Endothelial cell of umbilical vein (primary cell): ENCODE measurements around the gene LENEP. TPM values are rescaled to one million over a fixed set of nuclear protein-coding genes. Genes with fewer than 3 reads are reported as not detected.

ENCODE experiments used
- BruUV-seq: library from RNA; stranded (reverse); fragments of 400-500 nt; replicated peaks from 2 replicates; lab custom pipeline; 2021; lab: Mats Ljungman, UMichigan
- CTCF ChIA-PET: fragments of 300-600, 350-600 bp; sonication (Branson Sonifier 250); formaldehyde crosslinking; loops from one replicate; lab custom pipeline; 2021; ENCODE audit warnings: antibody characterized with exemption, inconsistent platforms; lab: Charles Lee
- POLR2A ChIA-PET: fragments of 300-600, 350-600 bp; sonication (Branson Sonifier 250); formaldehyde crosslinking; loops from one replicate; lab custom pipeline; 2021; ENCODE audit warnings: antibody characterized with exemption, inconsistent platforms; lab: Charles Lee
- DNase-seq: peaks from one replicate; pipeline ENCODE4 v3.0.0-alpha.2; 2011; ENCODE audit warnings: low read depth, low spot score
- FAIRE-seq: peaks from 2 replicates; lab custom pipeline; 2011; peaks lifted over from hg19 to GRCh38; lab: Jason Lieb, UNC
- H2AFZ ChIP-seq: 2 replicates; pipeline ENCODE4 v1.6.0; 2012; ENCODE audit warnings: low read depth, low read length, control low read depth, inconsistent platforms
- H3K27ac ChIP-seq: 2 replicates; pipeline ENCODE4 v1.5.1; 2011; ENCODE audit warnings: low read depth, mild to moderate bottlenecking, control low read depth, low read length, moderate library complexity; ENCODE audit not compliant: insufficient read depth
- H3K27me3 ChIP-seq, 2 experiments: 2 replicates each; pipeline versions ENCODE4 v1.6.0 to v1.6.1; 2011; ENCODE audit warnings: low read length in 2 of 2, mixed read lengths in 1 of 2; ENCODE audit not compliant: control insufficient read depth in 2 of 2, insufficient read depth in 2 of 2
- H3K36me3 ChIP-seq, 2 experiments: 2 replicates in 1 of 2; 3 replicates in 1 of 2; pipeline ENCODE4 v1.5.1; 2011; ENCODE audit warnings: low read length in 2 of 2, mild to moderate bottlenecking in 1 of 2, moderate library complexity in 1 of 2; ENCODE audit not compliant: control insufficient read depth in 2 of 2, insufficient read depth in 2 of 2; ENCODE audit errors: extremely low read depth in 1 of 2
- H3K4me1 ChIP-seq: 3 replicates; pipeline ENCODE4 v1.5.1; 2011; ENCODE audit warnings: mild to moderate bottlenecking, low read length; ENCODE audit not compliant: control insufficient read depth, insufficient read depth; ENCODE audit errors: extremely low read depth
- H3K4me2 ChIP-seq: 2 replicates; pipeline ENCODE4 v1.6.1; 2011; ENCODE audit warnings: low read length, control low read depth, mixed read lengths; ENCODE audit not compliant: insufficient read depth
- H3K4me3 ChIP-seq, 3 experiments: fragments of 200-600 bp in 1 of 3; sonication (generic), shearing (Covaris generic) in 1 of 3; replicated peaks in 1 of 3; 2 replicates each; pipeline ENCODE4 v1.5.1; 2011 to 2016; ENCODE audit warnings: control low read depth in 3 of 3, low read length in 3 of 3, mild to moderate bottlenecking in 2 of 3, inconsistent platforms in 1 of 3, low read depth in 1 of 3, moderate library complexity in 1 of 3; ENCODE audit not compliant: insufficient read depth in 1 of 3
- H3K79me2 ChIP-seq: 2 replicates; pipeline ENCODE4 v1.6.0; 2012; ENCODE audit warnings: low read length, inconsistent platforms; ENCODE audit not compliant: control insufficient read depth, insufficient read depth
- H3K9ac ChIP-seq: replicated peaks from 2 replicates; pipeline ENCODE3; 2011; ENCODE audit warnings: low read length, control low read depth; ENCODE audit not compliant: insufficient read depth; ENCODE audit errors: extremely low read depth
- H3K9me1 ChIP-seq: replicated peaks from 3 replicates; pipeline ENCODE4 v1.6.0; 2011; ENCODE audit warnings: mild to moderate bottlenecking, low read length; ENCODE audit not compliant: control insufficient read depth, insufficient read depth; ENCODE audit errors: extremely low read depth
- H3K9me3 ChIP-seq: replicated peaks from 2 replicates; pipeline ENCODE4 v1.5.1; 2012; ENCODE audit warnings: low read length, inconsistent platforms; ENCODE audit not compliant: control insufficient read depth, insufficient read depth
- H4K20me1 ChIP-seq: replicated peaks from 2 replicates; pipeline ENCODE3; 2011; ENCODE audit warnings: mild to moderate bottlenecking, low read length; ENCODE audit not compliant: control insufficient read depth, insufficient read depth; ENCODE audit errors: extremely low read depth
- CTCF ChIP-seq, 2 donors: IDR thresholded peaks; 1 replicate in 1 of 2; 2 replicates in 1 of 2; pipeline ENCODE4 v1.5.1; 2011; ENCODE audit warnings: low read length in 2 of 2, mild to moderate bottlenecking in 2 of 2, moderate library complexity in 2 of 2, control low read depth in 1 of 2, inconsistent platforms in 1 of 2, low read depth in 1 of 2; ENCODE audit not compliant: insufficient read depth in 1 of 2; ENCODE audit errors: extremely low read depth in 1 of 2
- EZH2 ChIP-seq: IDR thresholded peaks from 2 replicates; pipeline ENCODE4 v1.6.1; 2012; ENCODE audit warnings: borderline replicate concordance, low read depth, mild to moderate bottlenecking, moderate library complexity, low read length, inconsistent platforms; ENCODE audit not compliant: severe bottlenecking
- FOS ChIP-seq: IDR thresholded peaks from 2 replicates; pipeline ENCODE4 v1.6.1; 2011; ENCODE audit warnings: mild to moderate bottlenecking, low read length, moderate library complexity, borderline replicate concordance; ENCODE audit not compliant: insufficient read depth
- GATA2 ChIP-seq: IDR thresholded peaks from 2 replicates; pipeline ENCODE4 v1.7.0; 2011; ENCODE audit warnings: low read depth, mild to moderate bottlenecking, moderate library complexity, mixed read lengths, low read length; ENCODE audit not compliant: insufficient read length, insufficient read depth
- JUN ChIP-seq: IDR thresholded peaks from 2 replicates; pipeline ENCODE4 v1.6.1; 2011; ENCODE audit warnings: borderline replicate concordance, low read depth; ENCODE audit not compliant: insufficient read length, insufficient read depth
- MYC ChIP-seq: IDR thresholded peaks from one replicate; pipeline ENCODE4 v1.6.1; 2011; ENCODE audit warnings: mild to moderate bottlenecking, low read depth, low read length
- POLR2A ChIP-seq: IDR thresholded peaks from 2 replicates; pipeline ENCODE4 v1.6.1; 2012; ENCODE audit warnings: low read depth, mild to moderate bottlenecking, control low read depth, low read length
- POLR2AphosphoS5 ChIP-seq: IDR thresholded peaks from 2 replicates; pipeline ENCODE4 v1.6.1; 2012; ENCODE audit warnings: low read depth, mild to moderate bottlenecking, control low read depth, low read length, moderate library complexity; ENCODE audit not compliant: insufficient read depth
- dilution Hi-C: fragments of 300-500 bp; cut with MboI; formaldehyde crosslinking; loops from one replicate; pipeline ENCODE4 v1.15.0; 2019; ENCODE audit warnings: low sequenced_read_pairs; ENCODE audit not compliant: extremely low pct_ligation_motif_present
- intact Hi-C: fragments of 100-400 bp; cut with micrococcal nuclease; formaldehyde crosslinking; loops from one replicate; pipeline ENCODE4 v1.10.0; 2022
- polyA plus RNA-seq, 4 experiments: library from polyadenylated mRNA; depleted of rRNA in 3 of 4; stranded (reverse) in 3 of 4; unstranded in 1 of 4; fragments of >200 nt; gene quantifications; 2 replicates each; pipeline versions ENCODE4 v1.2.1 to v1.2.3, GENCODE V29; 2011 to 2012; ENCODE audit warnings: missing spikeins in 1 of 4
- total RNA-seq: library from RNA; stranded (reverse); gene quantifications from 2 replicates; pipeline ENCODE4 v1.2.3, GENCODE V29; 2021
- TF ChIP-seq, protein P1 (sequence below): IDR thresholded peaks from 2 replicates; pipeline ENCODE4 v1.6.1; 2011; ENCODE audit not compliant: insufficient read depth, insufficient read length

Gene LENEP
- total and polyA plus RNA-seq, 2 donors (not counting 3 experiments of a cell fraction or from before 2014, with no cell fraction given), result 0.64 TPM; not detected in 1

GRCh38 chr1:154994591-154994990, 1.2 kb downstream of the LENEP start:
- ChIA-PET POLR2A (interaction anchor here (0.7 to 1.7 kb wide), 4 partner anchors 10 to 137 kb away, joined by 3 to 10 read pairs (median 5); partner anchors contain the start of gene SHC1), CTCF (interaction anchor here (1.0 to 4.7 kb wide), 13 partner anchors 8 to 90 kb away, joined by 4 to 65 read pairs (median 7); partner anchors contain the start of genes FLAD1, PBXIP1, PYGO2 and SHC1)
- no peak overlapping the region for H3K4me3 ChIP-seq
- no TSS peak for BruUV-seq
- no peaks in the 10 kb centered on the region for H3K79me2 ChIP-seq
- no peaks in the 10 kb centered on the region for H3K27me3 ChIP-seq
- no peak overlapping the region for H3K27ac ChIP-seq
- no peak for DNase-seq
- H3K9me3 ChIP-seq, result no peaks in the 10 kb centered on the region
- dilution Hi-C loops, result no loop called here
- H3K9ac ChIP-seq, result no peak overlapping the region
- H3K4me1 ChIP-seq, result peaks cover 3% of the 10 kb centered on the region
- no peaks in the 10 kb centered on the region for H3K9me1 ChIP-seq
- no peak overlapping the region for H2AFZ ChIP-seq
- no peaks in the 10 kb centered on the region for H4K20me1 ChIP-seq
- no peak overlapping the region for H3K4me2 ChIP-seq
- peak; percentile 35 for FAIRE-seq
- peaks cover 0 to 6% of the 10 kb centered on the region in 2 experiments for H3K36me3 ChIP-seq
- intact Hi-C loops, result no loop called here
- no peak for TF ChIP-seq GATA2
- TF ChIP-seq CTCF (IDR thresholded peaks at IDR 0.05; ENCODE audit: extremely low read depth in 1 of 2, insufficient read depth in 1 of 2, low read depth in 1 of 2, low read length in 2 of 2), result no peak
- TF ChIP-seq POLR2AphosphoS5, result no peak
- no peak for TF ChIP-seq JUN
- TF ChIP-seq MYC, result no peak
- TF ChIP-seq, protein P1, sequence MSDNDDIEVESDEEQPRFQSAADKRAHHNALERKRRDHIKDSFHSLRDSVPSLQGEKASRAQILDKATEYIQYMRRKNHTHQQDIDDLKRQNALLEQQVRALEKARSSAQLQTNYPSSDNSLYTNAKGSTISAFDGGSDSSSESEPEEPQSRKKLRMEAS, result no peak
- TF ChIP-seq POLR2A, result no peak
- TF ChIP-seq FOS, result no peak
- no peak for TF ChIP-seq EZH2
